GM21619 (cell line): Measurements from ENCODE around the gene CUL1.

Source experiments
- ATAC-seq: cut with Tn5 transposase; IDR thresholded peaks from one replicate; pipeline ENCODE4 v1.9.1; 2021; ENCODE audit not compliant: unreplicated experiment

The CUL1 gene

DNA sequence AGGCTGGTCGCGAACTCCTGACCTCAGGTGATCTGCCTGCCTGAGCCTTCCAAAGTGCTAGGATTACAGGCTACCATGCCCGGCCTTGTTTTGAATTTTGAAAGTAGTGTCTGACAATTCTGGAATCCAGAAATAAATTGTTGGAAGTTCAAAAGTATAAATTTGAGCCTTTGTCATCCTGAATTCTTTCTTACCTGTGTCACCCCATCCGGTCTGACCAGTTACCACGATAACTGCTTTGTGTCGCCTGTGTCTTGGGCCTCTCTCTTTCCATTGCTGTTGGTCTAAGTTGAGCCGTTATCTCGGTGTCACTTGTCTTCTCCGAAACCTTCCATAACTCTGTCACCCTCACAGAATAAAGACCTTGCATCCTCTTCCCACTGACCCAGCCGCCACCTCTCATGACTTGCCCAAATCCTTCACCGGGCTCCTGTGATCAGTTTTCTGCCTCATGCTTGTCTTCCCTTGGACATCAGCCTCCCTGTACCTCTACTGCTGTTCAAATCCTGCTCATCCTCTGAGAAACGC is 18.6 kb downstream of the CUL1 start:
- ATAC-seq, result no peak

DNA sequence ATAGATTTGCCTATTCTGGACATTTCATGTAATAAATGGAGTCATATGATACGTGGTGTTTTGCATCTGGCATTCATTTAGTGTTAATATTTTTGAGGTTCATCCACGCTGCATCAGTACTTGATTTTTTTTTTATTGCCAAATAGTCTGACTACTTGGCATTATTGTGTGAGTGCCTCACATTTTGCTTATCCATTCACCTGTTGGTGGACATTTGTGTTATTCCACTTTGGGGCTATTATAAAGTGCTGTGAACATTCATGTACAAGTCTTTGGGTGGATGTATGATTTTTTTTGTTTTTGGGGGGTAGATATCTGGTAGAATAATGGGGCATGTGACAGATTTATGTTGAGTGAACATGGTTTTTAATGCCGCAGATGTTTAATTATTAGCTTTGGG is 19.7 kb downstream of the CUL1 start:
- ATAC-seq, result no peak

DNA sequence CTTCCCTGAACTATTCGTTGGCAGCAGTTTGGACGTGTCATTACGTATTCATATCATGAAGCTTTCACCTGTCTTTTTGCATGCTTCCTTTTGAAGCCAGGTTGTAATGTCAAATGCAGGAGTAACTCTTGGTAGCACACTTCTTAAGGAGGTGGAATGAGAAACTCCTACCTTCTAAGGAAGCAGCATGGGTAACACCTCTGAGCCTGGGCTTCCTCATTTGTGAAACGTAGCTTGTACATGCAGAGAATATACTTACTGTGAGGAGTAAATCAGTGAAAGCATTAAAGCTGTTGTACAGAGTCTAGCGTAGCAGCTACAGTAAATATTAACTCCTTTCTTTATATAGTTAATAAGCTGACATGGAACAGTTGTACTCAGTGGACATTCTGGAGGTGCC is 21.1 kb downstream of the CUL1 start:
- ATAC-seq, result no peak

DNA sequence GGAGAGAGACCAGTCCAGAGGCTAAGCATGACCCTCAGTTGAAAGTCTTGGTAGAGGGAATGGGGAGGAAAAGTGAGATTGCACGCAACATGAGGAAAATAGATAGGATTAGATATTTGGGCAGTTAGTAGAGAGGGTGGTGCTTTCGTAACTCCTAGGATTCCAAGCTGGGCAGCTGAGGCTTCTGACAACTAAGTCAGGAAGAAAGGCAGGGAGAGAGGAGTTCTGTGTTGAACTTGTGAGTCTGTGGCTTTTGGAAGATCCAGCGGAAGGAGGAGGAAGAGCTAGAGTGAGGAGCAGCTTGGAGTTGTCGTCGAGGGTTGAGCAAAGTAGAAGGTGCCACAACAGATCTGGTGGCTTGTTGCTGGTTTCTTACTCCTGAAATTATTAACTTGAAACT is 21.8 kb downstream of the CUL1 start:
- no peak for ATAC-seq

DNA sequence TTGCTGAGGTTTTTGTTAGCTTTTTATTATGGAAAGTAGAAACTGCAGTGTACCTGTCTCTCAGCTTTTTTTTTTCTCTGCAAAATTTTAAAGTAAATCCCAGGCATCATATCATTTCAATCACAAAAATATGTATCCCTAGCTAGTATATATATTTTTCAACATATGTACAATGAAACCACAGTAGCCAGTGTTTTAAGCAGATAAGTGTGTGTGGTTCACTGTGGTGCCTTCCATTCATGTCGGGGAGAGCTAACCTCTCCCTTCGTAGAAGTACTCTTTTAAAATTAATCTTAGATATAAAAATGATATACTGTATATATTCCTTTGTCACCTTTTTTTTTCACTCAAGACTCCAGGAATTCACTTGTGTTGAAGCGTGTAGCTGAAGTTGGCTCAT is 22.7 kb downstream of the CUL1 start:
- no peak for ATAC-seq

DNA sequence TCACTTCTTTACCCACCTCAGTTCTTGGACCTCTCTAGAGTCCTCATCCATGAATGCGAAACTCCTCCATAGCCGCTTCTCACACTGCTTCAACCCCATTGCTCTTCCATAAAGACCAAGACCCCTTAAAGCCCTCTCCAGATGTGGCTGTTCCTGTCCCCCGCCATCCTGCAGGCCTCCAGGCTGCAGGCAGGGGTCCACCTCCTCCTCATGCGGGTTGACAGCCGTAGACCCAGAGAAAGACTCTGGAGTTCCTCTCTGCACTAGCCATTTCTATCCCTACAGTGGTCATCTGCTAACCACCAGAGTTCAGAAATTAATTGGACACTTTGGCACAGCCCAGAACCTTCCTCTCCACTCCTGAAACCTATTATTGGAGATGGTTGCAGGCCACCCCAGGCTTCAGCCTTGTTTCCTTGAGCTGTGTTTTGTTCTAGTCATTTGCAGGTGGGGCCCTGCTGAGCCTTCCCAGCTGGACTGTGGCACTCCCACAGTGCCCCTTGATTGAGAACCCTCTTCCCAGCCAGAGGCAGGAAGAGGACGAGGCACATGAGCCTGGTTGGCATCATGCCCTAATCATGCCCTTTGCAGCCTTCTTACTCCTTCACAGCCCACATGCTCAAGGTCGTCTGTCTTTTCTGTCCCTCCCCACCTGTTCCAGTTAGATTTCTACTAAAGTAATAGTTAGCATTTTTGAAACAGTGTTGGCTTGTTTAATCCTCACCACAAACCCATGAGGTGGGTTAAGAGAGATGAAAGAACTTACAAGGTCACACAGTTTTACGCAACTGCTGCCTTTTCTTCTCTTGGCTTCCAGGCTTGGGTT is 23.9 kb downstream of the CUL1 start:
- ATAC-seq, result no peak

DNA sequence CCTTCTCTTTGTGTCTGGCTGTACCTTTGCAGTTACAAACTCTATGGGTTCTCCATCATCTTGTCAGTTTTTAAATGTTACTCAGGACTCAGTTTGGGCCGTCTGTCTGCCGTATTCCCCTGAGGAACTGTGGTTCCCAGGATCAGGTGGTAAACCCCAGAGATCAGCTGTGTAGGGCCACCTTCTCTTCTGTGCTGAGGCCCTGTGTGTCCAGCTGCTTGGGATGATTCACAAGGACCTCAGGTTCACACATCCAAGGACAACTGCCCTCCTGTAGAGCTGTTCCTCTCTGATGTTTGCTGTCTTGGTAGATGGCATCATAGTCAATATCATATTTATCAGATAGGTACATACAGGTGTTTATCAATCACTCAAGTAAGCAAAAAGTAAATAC is 24.5 kb downstream of the CUL1 start:
- ATAC-seq, result no peak

DNA sequence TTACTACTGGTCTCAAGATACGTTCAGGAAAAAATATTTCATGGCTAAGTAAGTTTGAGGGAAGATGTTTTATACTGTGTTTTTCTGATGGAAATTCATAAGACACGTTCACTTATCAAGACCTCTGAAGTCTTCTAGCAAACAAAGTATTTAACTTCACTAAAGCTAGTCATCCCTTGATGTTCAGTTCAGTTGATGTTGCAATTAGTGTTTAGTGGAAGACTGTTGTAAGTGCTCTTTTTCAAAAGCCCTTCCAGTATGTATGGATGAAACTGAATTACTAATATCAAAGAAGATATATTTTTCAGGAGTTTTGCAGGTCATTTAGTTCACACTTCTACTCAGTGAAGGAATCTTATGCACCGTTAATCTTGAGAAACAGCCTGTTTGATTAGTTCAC is 25.1 kb downstream of the CUL1 start:
- no peak for ATAC-seq

DNA sequence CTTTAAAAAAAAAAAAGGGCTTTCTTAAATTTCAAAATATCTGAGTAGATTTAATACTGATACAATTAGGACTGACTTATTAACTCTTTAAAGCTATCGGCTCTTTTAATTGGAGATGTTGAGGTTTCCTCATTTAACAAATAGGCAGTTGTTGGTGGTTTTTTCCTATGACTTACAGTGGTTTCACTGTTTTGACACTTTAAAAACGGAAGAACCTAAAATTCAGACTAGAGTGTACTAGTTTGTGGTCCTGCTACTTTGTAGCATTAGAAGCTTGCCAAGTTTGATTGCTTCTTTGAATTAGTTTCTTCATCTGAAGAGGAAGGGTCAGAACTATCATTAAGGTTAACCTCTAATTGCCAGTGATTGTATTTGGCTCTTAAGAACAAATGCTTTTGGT is 27.7 kb downstream of the CUL1 start:
- ATAC-seq, result no peak

DNA sequence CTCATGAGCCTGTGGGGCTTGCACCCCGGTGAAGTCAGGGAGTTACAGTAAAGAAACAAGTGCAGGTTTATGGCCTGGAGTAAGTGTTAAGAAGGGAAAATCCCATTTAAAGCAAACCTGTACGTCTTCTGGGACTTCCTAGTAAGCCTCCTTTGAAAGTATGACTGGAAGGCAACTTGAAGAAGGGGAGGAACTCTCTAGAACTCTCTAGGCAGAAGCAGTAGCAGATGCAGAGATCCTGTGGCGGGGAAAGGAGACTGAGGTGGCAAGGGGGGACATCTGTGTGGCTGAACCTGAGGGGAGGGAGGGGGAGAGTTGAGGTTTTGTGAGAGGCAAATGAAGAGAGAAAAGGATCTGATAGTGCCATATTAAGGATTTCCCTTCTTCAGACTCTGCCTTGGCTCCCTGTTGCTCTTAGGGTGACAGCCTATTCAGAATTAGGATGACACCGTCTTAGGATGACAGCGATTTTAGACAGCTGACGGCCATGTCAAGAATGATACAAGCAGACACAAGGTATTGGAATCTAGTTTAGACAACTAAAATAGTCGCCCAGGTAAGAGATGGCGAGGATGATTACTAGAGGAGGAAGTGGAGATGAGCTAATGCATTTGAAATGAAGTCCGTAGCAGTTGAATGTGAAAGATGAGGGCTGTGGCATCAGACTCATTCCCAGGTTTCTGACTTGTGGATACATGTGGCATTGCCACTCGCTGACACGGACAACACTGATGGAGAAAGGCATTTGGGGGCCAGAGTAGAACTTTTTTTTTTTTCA is 29.0 kb downstream of the CUL1 start:
- no peak for ATAC-seq

DNA sequence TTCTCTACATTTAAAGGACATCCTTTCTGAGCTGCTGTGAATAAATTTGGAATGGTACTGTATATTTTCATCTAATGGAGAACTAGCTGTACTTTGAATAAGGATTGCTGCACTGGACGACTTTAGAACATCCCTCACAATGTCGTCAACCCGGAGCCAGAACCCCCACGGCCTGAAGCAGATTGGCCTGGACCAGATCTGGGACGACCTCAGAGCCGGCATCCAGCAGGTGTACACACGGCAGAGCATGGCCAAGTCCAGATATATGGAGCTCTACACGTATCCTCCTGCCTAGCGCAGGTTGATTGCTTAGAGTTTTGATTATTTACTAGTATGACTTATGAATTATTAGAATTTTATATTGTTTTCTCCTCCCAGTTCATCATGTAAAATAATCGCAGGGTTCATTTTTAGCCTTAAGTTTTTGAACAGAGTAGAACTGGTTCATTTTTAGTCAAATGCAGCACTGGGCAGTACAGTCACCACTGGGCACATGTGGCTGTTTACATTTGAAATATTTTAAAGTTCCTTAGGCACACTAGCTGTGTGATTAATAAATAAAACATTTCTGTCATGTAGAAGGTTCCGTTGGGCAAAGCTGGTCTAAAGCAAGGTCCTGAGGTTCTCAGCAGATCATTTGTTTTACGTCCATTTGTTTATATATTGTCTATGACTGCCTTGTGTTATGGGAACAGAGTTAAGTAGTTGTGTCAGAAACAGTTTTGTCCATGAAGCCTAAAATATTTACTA is 31.5 kb downstream of the CUL1 start:
- ATAC-seq, result no peak

DNA sequence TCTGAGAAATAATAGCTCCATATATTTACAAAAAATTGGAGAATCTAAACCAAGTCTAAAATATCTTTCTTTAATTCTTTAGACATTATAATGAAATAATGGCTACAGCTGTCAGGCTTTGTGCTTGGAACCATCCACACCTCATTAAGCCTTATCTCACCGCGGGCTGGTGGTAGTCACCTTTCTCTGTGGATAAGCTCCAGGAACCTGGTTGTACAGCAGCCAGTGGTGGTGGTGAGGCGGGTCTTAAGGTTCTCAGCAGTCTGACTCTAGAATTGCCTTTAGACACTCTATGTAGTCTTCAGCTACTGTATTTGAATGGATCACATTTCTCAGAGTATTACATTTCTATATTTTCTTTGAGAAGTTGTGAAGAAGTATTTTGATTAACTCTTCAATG is 34.2 kb downstream of the CUL1 start:
- no peak for ATAC-seq

DNA sequence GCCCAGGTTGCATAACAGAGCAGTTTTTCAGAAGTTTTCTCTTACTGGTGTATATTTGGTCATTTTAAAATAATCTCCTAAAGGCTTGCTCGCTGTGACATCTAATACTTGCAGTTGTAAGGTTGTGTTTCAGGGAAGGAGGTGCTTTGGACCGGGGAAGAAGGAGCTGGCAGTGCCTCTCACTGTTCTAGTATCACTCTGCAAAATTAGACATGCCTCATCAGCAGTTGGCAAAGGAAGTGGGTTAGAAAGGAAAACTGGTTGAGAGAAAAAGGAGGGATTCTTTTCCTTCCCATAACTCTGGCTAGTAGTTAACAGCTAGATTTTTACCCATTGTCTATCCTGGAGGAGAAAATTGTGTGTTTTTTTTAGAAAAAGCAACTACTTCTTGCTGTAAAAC is 34.8 kb downstream of the CUL1 start:
- ATAC-seq, result no peak

DNA sequence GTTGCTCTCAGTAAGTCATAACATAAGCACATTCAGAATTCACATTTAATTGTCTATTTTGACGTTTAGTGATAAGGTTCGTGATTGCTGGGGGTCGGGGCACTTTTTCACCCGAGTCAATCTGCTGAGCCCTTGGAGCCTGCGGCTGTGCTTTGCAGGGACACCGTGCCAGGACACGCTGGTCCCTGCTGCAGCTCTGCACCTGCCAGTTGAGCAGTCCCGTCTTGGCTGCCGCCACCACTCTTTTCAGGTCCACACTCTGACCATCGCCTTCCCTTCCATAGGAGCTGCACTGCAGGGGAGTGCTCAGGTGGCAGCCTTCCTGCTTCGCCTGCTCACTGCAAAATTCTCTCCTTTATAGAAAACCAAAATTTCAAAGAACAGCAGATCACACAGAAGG is 36.4 kb downstream of the CUL1 start:
- ATAC-seq, result no peak

DNA sequence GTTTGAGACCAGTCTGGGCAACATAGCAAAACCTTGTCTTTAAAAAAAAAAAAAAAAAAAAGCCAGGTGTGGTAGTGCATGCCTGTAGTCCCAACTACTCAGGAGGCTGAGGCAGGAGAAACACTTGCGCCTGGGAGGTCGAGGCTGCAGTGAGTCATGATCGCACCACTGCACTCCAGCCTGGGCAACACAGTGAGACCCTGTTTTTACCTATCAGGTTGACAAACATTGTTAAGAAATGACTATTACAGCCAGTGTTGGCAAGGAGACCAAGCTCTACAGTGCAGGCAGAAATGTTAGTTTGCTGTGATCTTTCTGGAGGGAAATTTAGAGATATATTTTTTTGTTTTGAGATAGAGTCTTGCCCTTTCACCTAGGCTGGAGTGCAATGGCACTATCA is 37.3 kb downstream of the CUL1 start:
- ATAC-seq, result no peak

DNA sequence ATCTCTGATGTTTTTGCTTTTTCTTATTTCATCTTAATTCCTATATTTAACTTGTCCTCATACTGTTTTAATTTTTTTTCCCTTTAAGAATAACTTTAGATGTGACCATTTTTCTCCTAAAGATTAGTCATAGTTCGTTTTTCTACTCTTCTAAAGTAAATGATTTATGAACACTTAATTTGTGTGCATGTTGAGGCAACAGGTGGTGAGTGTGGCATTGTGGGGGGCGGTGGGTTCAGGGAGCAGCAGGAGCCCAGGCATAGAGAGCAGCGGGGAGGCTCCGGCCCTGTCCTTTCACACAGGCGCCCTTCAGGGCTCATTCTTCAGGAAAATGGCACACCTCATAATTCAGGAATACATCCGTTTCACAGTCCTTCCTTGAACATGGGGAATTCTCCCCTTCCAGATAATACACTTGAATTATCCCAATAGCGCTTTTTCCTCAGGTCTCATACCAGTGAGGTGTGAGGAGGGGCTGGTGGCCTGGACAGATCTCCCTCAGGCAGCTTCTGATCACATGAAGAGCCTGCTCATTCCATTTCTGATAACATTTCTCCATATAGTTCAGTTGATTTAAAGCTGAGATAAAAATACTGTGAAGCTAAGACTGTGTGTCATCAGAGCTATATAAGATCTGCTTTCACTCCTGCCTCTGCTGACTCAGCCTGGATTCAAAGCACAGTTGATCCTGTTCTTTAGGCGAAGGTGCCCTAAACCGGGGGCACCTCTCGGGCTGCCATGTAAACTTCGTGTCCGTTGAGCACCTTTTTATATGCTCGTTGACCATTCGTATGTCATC is 40.2 kb downstream of the CUL1 start:
- ATAC-seq, result no peak

DNA sequence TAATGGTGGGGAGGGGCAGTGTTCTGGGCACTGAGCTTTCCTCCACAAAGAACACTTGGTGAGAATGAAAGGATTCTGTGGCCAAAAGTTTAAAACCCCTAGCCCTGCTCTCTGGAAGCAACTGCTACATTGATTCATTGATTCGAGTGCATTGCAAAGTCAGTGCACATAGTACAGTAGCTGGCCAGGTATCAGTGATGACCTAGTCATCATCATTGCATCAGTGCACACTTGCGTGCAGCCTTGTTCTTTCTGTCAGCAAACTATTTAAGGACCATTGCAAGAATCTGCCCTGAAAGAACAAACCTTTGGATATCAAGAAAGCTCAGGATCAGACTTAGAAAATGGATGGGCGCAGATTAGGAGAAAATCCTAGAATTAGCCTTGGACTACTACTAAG is 47.4 kb downstream of the CUL1 start:
- ATAC-seq, result no peak

DNA sequence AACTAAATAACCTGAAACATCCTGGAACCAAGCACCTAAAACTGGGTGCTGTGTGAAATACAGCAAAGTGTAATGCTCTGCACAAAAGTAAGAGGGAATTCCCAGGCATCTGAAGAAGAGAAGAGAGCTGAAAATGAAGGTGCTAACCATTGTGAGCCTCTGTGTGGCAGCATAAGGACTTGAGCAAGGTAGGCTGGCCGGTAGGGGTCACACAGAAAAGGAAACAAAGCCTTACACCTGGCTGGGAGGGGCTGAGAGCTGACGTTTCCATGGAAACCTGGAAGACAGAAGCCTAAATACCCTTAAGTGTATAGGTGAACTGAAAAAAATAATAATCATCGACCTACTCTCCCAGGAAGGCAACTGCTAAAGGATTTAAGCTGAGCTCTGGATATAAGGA is 48.6 kb downstream of the CUL1 start:
- no peak for ATAC-seq

DNA sequence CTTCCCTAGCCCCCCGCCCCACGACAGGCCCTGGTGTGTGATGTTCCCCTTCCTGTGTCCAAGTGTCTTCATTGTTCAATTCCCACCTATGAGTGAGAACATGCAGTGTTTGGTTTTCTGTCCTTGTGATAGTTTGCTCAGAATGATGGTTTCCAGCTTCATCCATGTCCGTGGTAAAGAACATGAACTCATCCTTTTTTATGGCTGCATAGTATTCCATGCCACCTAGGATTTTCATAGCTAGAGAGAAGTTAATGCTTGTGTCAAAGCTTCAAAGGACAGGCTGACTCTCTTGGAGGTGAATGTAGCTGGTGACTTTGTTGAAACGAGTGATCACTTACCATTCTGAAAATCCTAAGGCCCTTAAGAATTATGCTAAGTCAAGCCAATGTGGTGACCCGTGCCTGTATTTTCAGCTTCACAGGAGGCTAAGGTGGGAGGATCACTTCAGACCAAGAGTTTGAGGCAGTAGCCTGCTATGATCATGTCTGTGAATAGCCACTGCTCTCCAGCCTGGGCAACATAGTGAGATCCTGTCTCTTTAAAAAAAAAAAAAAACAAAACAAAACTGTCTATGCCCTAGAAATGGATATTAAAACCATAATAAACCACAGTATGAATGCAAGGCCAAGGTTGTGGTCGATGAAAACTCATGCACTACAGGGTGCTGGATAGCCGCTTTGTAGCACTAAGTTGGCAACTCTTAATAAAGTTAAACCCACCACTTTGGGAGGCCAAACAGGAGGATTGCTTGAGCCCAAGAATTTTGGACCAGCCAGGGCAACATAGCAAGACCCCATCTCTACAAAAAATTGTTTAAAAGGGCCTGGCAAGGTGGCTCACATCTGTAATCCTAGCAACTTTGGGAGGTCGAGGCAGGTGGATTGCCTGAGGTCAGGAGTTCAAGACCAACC is 52.0 kb downstream of the CUL1 start:
- no peak for ATAC-seq

DNA sequence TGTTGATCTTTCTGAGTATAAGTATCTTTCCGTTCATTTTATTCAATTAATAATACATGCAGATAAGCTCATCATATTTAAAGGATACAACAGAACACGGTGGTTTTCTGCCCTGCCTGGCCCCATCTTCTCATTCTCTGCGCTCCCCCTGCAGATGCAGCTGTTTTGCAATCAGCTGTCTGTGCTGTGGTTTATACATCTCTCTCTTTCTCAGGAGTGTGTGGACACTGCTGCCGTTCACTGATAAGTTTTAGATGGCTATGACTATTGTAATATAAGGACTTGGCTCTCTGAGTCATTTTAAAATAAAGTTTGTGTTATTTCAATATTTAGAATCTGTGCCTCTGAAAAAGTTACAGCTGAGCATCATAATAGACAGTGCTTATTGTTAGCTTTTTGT is 54.5 kb downstream of the CUL1 start:
- no peak for ATAC-seq
